Right ventricle myocardium inferior (tissue), 1 donor: ENCODE measurements around the gene PBX1. TPM values are rescaled to one million over a fixed set of nuclear protein-coding genes. Genes with fewer than 3 reads are reported as not detected.
A peak's percentile ranks its signal among the peaks of the same experiment; 100 is the strongest.
"Not testable (repeated sequence)": the region's sequence is repeated elsewhere in the genome, so short reads cannot be mapped to it uniquely, and the experiment has no call there.

Source experiments
- ATAC-seq: fragments of 200-7000 bp; cut with Tn5 transposase; one replicate; pipeline ENCODE4 v1.9.1; 2020; ENCODE audit warnings: mild to moderate bottlenecking, moderate library complexity
- DNase-seq: peaks from one replicate; pipeline ENCODE4 v3.0.0; 2021; ENCODE audit errors: missing footprints
- intact Hi-C: fragments of 100-400 bp; cut with DNase I; formaldehyde crosslinking; loops from one replicate; pipeline ENCODE4 v1.11.0; 2022
- total RNA-seq: library from RNA; stranded (reverse); fragmentation: NEBNext Ultra II Directional; extraction: Animal tissue kit (Norgen Biotek cat#: 25700); gene quantifications from one replicate; pipeline ENCODE4 v1.2.1, GENCODE V29; 2021
- donor health status: DM: no; HTN: yes; CAD: no; lungs with severe emphysema.

Gene PBX1
- total RNA-seq, 1 donor from 2014 or later: 78.8 TPM

- DNase-seq (no peak), ATAC-seq (no peak)
- intact Hi-C loops: no loop called here
These were observed 25.0 kb downstream of the PBX1 start for GRCh38 chr1:164583835-164584539.

- ATAC-seq (no peak), DNase-seq (no peak)
- intact Hi-C loops: no loop called here
These were observed 27.6 kb downstream of the PBX1 start for GRCh38 chr1:164586591-164586990.

GRCh38 chr1:164587617-164588501 is 28.9 kb downstream of the PBX1 start:
- intact Hi-C loops: no loop called here
- DNase-seq (no peak), ATAC-seq (no peak)

GRCh38 chr1:164588516-164589341 is 29.7 kb downstream of the PBX1 start:
- intact Hi-C loops: no loop called here
- DNase-seq (peak; percentile 83), ATAC-seq (peak; percentile 70)

DNA sequence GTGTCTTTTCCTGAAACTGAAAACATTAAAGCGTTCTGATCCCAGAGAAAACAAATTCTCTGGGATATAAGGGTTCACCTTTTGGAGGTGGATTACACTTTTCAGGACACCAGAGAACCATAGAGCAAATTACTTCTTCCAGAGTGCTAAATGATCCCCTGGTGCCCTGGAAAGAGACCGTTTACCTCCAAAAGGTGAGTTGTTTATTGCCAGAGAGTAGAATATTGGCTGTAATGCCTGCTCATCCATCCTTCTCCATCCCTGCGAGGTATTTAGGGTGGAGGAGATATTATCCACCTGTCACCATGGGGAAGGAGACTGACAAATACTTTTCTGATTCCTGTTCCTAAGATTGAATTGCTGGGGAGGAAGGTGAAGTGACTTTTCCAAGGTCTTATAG is 30.4 kb downstream of the PBX1 start:
- intact Hi-C loops: no loop called here
- DNase-seq: no peak
- ATAC-seq: no peak

DNA sequence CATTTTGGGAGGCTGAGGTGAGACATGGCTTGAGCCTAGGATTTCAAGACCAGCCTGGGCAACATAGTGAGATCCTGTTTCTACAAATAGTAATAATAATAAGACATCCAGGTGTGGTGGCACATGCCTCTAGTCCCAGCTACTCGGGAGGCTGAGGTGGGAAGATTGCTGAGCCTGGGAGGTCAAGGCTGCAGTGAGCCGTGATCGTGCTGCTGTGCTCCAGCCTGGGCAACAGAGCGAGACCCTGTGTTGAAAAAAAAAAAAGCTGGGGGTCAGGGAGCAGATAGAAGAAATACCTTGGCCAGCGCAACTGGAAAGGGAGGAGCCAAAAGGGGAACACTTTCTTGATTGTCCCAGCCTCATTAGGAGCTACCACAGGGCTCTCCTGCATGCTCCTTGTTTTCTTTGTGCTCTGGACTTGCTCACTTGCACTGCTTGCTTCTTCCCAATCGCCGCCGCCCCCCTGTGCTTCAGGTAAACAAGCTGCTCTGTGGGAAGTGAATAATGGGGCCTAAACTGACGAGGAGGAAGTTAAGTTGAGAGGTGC is 31.1 kb downstream of the PBX1 start:
- ATAC-seq (no peak), DNase-seq (no peak)
- intact Hi-C loops: no loop called here

DNA sequence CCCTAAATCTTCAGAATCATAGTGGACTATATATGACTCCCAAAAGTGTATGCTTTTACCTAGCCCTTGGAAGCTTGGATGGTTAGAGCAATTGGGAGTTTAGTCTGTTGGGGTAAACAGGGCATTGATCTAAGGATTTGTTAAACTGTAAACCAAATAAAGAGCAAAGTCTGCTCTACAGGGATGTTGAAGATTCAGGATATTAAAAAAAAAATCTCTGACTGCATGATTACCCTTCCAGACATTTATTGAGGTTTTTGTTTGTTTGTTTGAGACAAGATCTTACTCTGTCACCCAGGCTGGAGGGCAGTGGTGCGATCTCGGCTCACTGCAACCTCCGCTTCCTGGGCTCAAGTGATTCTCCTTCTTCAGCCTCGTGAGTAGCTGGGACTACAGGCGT is 31.6 kb downstream of the PBX1 start:
- ATAC-seq (no peak), DNase-seq (no peak)
- intact Hi-C loops: no loop called here

- intact Hi-C loops: no loop called here
- DNase-seq (no peak), ATAC-seq (peak; percentile 24)
These were observed 32.9 kb downstream of the PBX1 start for GRCh38 chr1:164591858-164592257.

- intact Hi-C loops: no loop called here
- DNase-seq (no peak), ATAC-seq (no peak)
These were observed 33.6 kb downstream of the PBX1 start for GRCh38 chr1:164592634-164593033.

DNA sequence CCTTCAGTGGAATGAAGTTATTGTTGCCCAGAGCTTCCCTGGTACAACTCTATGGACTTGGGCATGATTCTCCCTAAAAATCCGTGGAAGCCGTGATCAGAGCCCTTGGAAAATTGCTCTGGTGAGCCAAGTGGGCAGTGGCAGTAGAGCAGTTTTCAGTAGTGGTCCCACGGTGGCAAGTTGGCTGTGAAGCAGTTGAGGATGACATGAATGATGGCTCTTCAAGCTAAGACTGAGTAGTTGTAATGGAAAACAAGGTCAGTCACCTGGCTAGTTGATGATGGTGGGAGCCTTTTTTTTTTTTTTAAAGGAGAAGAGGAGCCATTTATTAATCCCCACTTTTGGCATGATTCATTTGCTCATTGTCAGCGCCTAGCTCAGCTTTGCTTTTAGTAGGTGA is 36.2 kb downstream of the PBX1 start:
- intact Hi-C loops: no loop called here
- ATAC-seq: no peak

DNA sequence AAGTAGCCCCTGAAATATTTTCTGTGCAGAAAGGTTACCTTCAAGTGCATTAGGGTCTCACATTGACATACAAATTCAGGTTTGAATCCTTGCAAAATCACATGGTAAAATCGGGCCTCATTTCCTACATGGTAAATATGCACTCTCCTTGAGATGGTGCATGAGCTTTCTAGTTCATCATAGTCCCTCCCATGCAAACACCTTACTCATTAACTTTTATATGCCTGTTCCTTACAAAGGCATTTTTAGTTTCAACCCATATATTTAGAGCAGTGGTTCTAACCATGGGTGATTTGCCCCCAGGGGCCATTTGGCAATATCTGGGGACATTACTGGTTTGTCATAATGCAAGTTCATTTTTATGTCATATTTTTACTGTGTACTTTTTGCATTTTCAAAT is 37.2 kb downstream of the PBX1 start:
- intact Hi-C loops: no loop called here
- ATAC-seq (no peak), DNase-seq (no peak)

More for the DNA sequence above, 36.2 kb downstream of the PBX1 start:
- no peak for DNase-seq

DNA sequence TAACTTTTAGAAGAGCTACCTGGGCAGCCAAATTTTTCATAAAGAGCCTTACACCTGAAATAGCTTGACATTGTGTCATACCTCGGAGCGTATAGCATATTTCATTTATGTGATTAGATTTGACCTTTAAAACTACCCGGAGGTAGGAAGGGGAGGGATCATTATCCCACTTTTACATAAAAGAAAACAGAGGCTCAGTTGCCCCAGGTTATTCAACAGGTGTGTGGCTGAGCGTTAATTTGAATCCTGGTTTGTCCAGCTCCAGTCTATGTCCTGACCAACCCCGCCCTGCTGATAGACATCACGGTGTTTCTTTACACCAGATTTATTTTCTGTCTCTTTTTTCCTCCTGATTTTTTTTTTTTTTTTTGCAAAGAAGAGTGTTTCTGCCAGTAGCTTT is 39.7 kb downstream of the PBX1 start:
- ATAC-seq (no peak), DNase-seq (no peak)
- intact Hi-C loops: no loop called here

GRCh38 chr1:164599272-164599671 is 40.3 kb downstream of the PBX1 start:
- intact Hi-C loops: no loop called here
- DNase-seq (no peak), ATAC-seq (no peak)

DNA sequence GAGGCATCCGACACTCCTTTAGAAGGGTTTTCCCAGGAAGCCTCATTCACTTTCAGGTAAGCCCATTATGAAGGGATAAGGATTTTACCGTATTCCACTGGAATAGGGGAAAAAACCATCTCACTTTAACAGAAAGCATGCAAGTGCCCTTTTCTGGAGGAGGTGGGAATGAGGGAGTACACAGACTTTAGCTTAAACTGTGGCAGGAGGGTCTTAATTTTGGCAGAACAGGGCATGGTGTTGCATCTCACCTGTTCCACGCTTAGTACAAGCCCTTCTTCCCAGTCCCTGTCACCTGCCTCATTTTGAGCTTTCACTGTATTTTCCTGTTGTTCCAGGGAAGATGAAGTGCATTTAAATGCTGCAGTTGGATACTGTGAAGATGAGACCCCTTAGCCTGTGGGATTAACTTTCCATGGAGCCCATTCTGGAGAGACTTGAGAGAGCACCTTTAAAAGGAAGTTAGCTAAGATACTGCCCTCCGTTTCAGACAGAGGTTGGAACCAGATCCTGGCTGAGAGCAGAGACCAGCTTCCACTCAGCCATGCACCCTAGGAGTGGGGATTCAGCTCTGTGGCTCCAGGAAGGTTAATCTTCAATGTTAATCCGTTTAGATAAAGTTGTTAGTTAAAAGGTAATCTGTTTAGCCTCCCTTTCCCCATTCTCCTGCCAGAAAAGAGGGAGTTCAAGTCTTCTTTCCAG is 42.6 kb downstream of the PBX1 start:
- intact Hi-C loops: no loop called here
- DNase-seq: no peak
- ATAC-seq: peak; percentile 38

DNA sequence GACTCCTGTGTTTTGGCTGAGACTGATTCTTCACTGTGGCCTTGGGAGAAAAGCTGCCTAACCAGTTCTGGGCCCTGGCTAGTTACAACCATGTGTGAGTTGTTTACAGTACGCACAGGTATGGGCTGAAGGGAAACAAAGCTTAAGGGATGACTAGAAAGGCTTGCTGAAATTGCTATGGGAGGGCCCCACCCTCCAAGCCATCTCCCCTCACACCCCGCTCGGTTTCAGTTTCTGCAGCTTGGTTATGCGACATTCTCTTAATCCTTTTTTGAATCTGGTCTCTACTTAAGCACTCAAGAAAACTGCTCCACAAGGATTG is 43.1 kb downstream of the PBX1 start:
- peak; percentile 44 for ATAC-seq
- intact Hi-C loops: no loop called here

GRCh38 chr1:164602480-164603093 is 43.6 kb downstream of the PBX1 start:
- DNase-seq (peak; percentile 73), ATAC-seq (peak; percentile 73)
- intact Hi-C loops: no loop called here

More for the DNA sequence above, 43.1 kb downstream of the PBX1 start:
- no peak for DNase-seq

- DNase-seq, intact Hi-C loops, ATAC-seq: not testable (repeated sequence)
These were observed 44.8 kb downstream of the PBX1 start for GRCh38 chr1:164603805-164604204.

DNA sequence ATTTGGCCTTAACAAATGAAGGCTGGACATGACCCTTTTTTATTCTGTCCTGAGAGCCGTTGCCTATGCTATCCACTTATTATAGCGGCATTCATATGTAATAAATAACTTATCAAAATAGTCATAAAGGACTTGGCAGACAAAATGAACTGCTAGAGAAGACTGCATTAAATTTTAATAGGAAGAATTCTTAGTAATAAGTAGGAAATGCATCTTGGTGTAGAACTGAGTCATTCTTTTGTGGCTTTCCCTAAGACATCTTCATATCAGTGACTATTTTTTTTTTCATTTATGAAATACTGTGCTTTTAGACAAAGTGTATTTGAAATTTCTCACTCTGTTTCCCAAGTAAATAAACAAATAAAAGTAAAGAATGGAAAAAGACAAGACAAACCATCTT is 45.6 kb downstream of the PBX1 start:
- no peak for ATAC-seq
- intact Hi-C loops: no loop called here
- DNase-seq: no peak
